Measurements from ENCODE around the gene BPIFB6.

DNA sequence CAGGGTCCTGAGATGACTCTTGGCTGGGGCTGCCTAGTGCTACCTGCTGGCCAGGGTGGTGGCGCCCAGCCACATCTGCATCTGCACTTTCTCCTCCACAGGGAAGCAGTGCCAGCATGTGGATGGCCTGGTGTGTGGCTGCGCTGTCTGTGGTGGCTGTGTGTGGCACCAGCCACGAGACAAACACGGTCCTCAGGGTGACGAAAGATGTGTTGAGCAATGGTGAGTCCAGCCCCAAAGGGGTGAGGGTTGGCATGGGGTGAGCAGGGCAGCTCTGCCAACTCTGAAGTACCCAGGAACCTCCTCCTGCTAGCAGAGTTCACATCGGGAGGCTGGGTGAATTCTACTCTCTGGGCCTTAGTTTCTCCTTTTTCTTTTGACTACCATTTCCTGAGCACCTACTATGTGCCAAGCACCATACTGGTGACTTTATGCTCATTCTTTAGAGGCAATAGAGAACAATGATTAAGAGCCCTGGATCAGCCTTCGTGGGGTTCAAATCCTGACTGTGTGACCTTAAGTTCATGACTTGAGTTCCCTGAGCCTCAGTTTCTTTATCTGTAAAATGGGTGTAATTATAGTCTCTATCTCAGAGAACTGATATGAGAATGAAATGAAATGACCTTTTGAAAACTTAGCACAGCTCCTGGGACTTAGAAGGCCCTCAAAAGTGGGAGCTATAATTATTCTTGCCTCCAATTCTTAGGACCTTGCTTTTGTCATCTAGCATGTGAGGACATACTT lies 50.1 kb downstream of the BPIFB6 start:
- TF ChIP-seq, protein P1, sequence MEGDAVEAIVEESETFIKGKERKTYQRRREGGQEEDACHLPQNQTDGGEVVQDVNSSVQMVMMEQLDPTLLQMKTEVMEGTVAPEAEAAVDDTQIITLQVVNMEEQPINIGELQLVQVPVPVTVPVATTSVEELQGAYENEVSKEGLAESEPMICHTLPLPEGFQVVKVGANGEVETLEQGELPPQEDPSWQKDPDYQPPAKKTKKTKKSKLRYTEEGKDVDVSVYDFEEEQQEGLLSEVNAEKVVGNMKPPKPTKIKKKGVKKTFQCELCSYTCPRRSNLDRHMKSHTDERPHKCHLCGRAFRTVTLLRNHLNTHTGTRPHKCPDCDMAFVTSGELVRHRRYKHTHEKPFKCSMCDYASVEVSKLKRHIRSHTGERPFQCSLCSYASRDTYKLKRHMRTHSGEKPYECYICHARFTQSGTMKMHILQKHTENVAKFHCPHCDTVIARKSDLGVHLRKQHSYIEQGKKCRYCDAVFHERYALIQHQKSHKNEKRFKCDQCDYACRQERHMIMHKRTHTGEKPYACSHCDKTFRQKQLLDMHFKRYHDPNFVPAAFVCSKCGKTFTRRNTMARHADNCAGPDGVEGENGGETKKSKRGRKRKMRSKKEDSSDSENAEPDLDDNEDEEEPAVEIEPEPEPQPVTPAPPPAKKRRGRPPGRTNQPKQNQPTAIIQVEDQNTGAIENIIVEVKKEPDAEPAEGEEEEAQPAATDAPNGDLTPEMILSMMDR (IDR thresholded peaks at IDR 0.05; ENCODE audit: low read depth, low read length, poor library complexity, severe bottlenecking): no peak
- no peak for TF ChIP-seq EZH2phosphoT487 (IDR thresholded peaks at IDR 0.05; ENCODE audit: borderline replicate concordance, low read length)

Measured in DOHH2 (cell line).